K562 (cell line): ENCODE data around the gene CCT3. TPM values are rescaled to one million over a fixed set of nuclear protein-coding genes. Genes with fewer than 3 reads are reported as not detected.
A peak's percentile ranks its signal among the peaks of the same experiment; 100 is the strongest.

ENCODE experiments used
- ATAC-seq: fragments of 200-7000 bp; cut with Tn5 transposase; 3 replicates; pipeline ENCODE4 v1.9.1; 2020; ENCODE audit warnings: moderate library complexity
- BruUV-seq: library from RNA; stranded (reverse); fragments of 400-500 nt; replicated peaks from 2 replicates; lab custom pipeline; 2021; lab: Mats Ljungman, UMichigan
- CTCF ChIA-PET: fragments of 300-600 bp; formaldehyde crosslinking; extraction: SDS; loops from one replicate; lab custom pipeline; 2021; ENCODE audit warnings: low intra/inter-chr PET ratio; lab: Yijun Ruan, JAX
- POLR2A ChIA-PET: fragments of 300-600, 350-650 bp; sonication (Branson Sonifier 250); formaldehyde crosslinking; extraction: SDS; loops from one replicate; lab custom pipeline; 2021; ENCODE audit warnings: antibody characterized with exemption, inconsistent platforms; lab: Yijun Ruan, JAX
- DNase-seq, 4 experiments: peaks; one replicate each; pipeline versions ENCODE4 v3.0.0 to v3.0.0-alpha.2; 2011 to 2018; ENCODE audit warnings: low spot score in 3 of 4, mixed read lengths in 3 of 4; ENCODE audit errors: extremely low read depth in 1 of 4
- FAIRE-seq: peaks from 2 replicates; lab custom pipeline; 2011; peaks lifted over from hg19 to GRCh38; lab: Jason Lieb, UNC
- H2AFZ ChIP-seq: 2 replicates; pipeline ENCODE4 v1.6.0; 2011; ENCODE audit warnings: low read depth, low read length, control low read depth, inconsistent platforms
- H3K27ac ChIP-seq: fragments of 200-600 bp; 3 replicates; pipeline ENCODE4 v1.8.0; 2011; ENCODE audit warnings: low read depth, mild to moderate bottlenecking, control low read depth, inconsistent platforms, low read length, moderate library complexity, mixed read lengths; ENCODE audit errors: extremely low read depth
- H3K27me3 ChIP-seq, 2 experiments: fragments of 300-600 bp in 1 of 2; 2 replicates in 1 of 2; 3 replicates in 1 of 2; pipeline versions ENCODE4 v1.6.0 to v1.8.0; 2011; ENCODE audit warnings: inconsistent platforms in 2 of 2, low read length in 2 of 2, mild to moderate bottlenecking in 1 of 2, mixed read lengths in 1 of 2, moderate library complexity in 1 of 2; ENCODE audit not compliant: control insufficient read depth in 2 of 2, insufficient read depth in 2 of 2
- H3K36me3 ChIP-seq: fragments of 300-600 bp; 3 replicates; pipeline ENCODE4 v1.8.0; 2011; ENCODE audit warnings: mild to moderate bottlenecking, low read length, inconsistent platforms; ENCODE audit not compliant: control insufficient read depth, insufficient read depth
- H3K4me1 ChIP-seq, 2 experiments: fragments of 200-600 bp in 1 of 2; replicated peaks in 1 of 2; 2 replicates in 1 of 2; 3 replicates in 1 of 2; pipeline versions ENCODE4 v1.5.1 to v1.8.0; 2011; ENCODE audit warnings: inconsistent platforms in 2 of 2, low read length in 2 of 2, mild to moderate bottlenecking in 1 of 2, mixed read lengths in 1 of 2, moderate library complexity in 1 of 2; ENCODE audit not compliant: control insufficient read depth in 2 of 2, insufficient read depth in 2 of 2
- H3K4me2 ChIP-seq: 2 replicates; pipeline ENCODE4 v1.6.1; 2011; ENCODE audit warnings: low read length, control low read depth, inconsistent platforms, mixed read lengths; ENCODE audit not compliant: insufficient read depth
- H3K4me3 ChIP-seq: fragments of 200-600 bp; sonication (generic), shearing (Covaris generic); 2 replicates; pipeline ENCODE4 v1.5.1; 2016; ENCODE audit warnings: control low read depth, inconsistent platforms
- H3K79me2 ChIP-seq: fragments of 200-600 bp; 3 replicates; pipeline ENCODE4 v1.8.0; 2011; ENCODE audit warnings: low read length, inconsistent platforms; ENCODE audit not compliant: control insufficient read depth, insufficient read depth
- H3K9ac ChIP-seq, 2 experiments: 2 replicates each; pipeline versions ENCODE4 v1.6.0 to v1.6.1; 2011; ENCODE audit warnings: low read depth in 2 of 2, low read length in 2 of 2, control low read depth in 1 of 2, inconsistent platforms in 1 of 2, mild to moderate bottlenecking in 1 of 2, mixed read lengths in 1 of 2; ENCODE audit not compliant: insufficient read depth in 1 of 2
- H3K9me1 ChIP-seq: one replicate; pipeline ENCODE4 v1.6.0; 2011; ENCODE audit warnings: inconsistent platforms, mild to moderate bottlenecking, low read length, moderate library complexity; ENCODE audit not compliant: control insufficient read depth, insufficient read depth
- H3K9me3 ChIP-seq: replicated peaks from 2 replicates; pipeline ENCODE4 v1.5.1; 2011; ENCODE audit warnings: low read depth, low read length, inconsistent platforms; ENCODE audit not compliant: control insufficient read depth, insufficient read depth
- H4K20me1 ChIP-seq: replicated peaks from 2 replicates; pipeline ENCODE4 v1.6.1; 2011; ENCODE audit warnings: low read length, inconsistent platforms, mixed read lengths; ENCODE audit not compliant: control insufficient read depth, insufficient read depth
- C11orf30 ChIP-seq: fragments of 450-650 bp; IDR thresholded peaks from 2 replicates; pipeline ENCODE4 v1.6.1; 2016; ENCODE audit warnings: low read depth, mild to moderate bottlenecking
- NCOA1 ChIP-seq: fragments of 450-650 bp; IDR thresholded peaks from 2 replicates; pipeline ENCODE4 v1.6.1; 2016; ENCODE audit warnings: low read depth
- PBX2 ChIP-seq, 2 experiments: IDR thresholded peaks in 1 of 2; conservative IDR thresholded peaks in 1 of 2; 2 replicates each; pipeline ENCODE4 v1.6.1; 2016; ENCODE audit warnings: low read depth in 2 of 2, mild to moderate bottlenecking in 1 of 2, missing compliant biosample characterization in 1 of 2, missing genetic modification characterization in 1 of 2, moderate library complexity in 1 of 2
- SRSF1 ChIP-seq: fragments of 200-400 bp; formaldehyde crosslinking; IDR thresholded peaks from 2 replicates; pipeline ENCODE4 v1.6.1; 2017; ENCODE audit warnings: mild to moderate bottlenecking, low read depth, low read length, moderate library complexity
- XRCC3 ChIP-seq: fragments of 450-650 bp; IDR thresholded peaks from 2 replicates; pipeline ENCODE4 v1.6.1; 2017; ENCODE audit warnings: mild to moderate bottlenecking, moderate library complexity
- ZNF316 ChIP-seq: fragments of 450-650 bp; IDR thresholded peaks from 2 replicates; pipeline ENCODE4 v1.6.1; 2016
- WGBS: fragments of 100-300 bp; shearing (Covaris generic); methylation state at CpG from one replicate; pipeline ENCODE4 v1.1.6; 2016; ENCODE audit warnings: low coverage, mixed read lengths; ENCODE audit not compliant: insufficient coverage; ENCODE audit errors: missing lambda C conversion rate; 5-methylcytosine and 5-hydroxymethylcytosine counted together
- in situ Hi-C: fragments of 300-500 bp; cut with MboI; formaldehyde crosslinking; loops from 4 replicates; pipeline ENCODE4 v1.15.0; 2018; ENCODE audit warnings: inconsistent platforms, mixed read lengths
- intact Hi-C: fragments of 100-400 bp; cut with micrococcal nuclease; formaldehyde crosslinking; loops from 2 replicates; pipeline ENCODE4 v1.14.2; 2022
- polyA plus RNA-seq, 8 experiments: library from polyadenylated mRNA; depleted of rRNA in 4 of 8; stranded (reverse) in 5 of 8; unstranded in 3 of 8; fragments of >200 nt; fragmentation: Nextera tagmentation in 2 of 8; fragmentation: Illumina TruSeq in 1 of 8; extraction: Ambion mirVana in 2 of 8; extraction: Trizol in 1 of 8; gene quantifications; 2 replicates each; pipeline versions ENCODE4 v1.2.1 to v1.2.3, GENCODE V29; 2011 to 2014; ENCODE audit warnings: inconsistent platforms in 1 of 8, missing spikeins in 1 of 8
- total RNA-seq, 7 experiments: library from RNA; depleted of rRNA in 6 of 7; stranded (reverse); fragments of >200 nt in 6 of 7; fragmentation: Illumina TruSeq in 2 of 7; extraction: Trizol in 2 of 7; gene quantifications; 2 replicates each; pipeline versions ENCODE4 v1.2.1 to v1.2.3, GENCODE V29; 2011 to 2021; ENCODE audit warnings: low replicate concordance in 1 of 7

CCT3 gene
- total and polyA plus RNA-seq, 9 of the 15 experiments (the other 6 are each of a cell fraction or from before 2014, with no cell fraction given), result 475 to 1,167 (median 610) TPM

GRCh38 chr1:156367383-156368156, 29.5 kb upstream of the CCT3 start (continued):
- TF ChIP-seq PBX2 (CRISPR knock-in tag; IDR thresholded peaks at IDR 0.05; ENCODE audit: low read depth) (no peak), PBX2 (tag; conservative IDR thresholded peaks at IDR 0.05; ENCODE audit: low read depth) (no peak), SRSF1 (no peak), XRCC3 (no peak)

GRCh38 chr1:156366378-156367166, 28.5 kb upstream of the CCT3 start:
- intact Hi-C loops (loop anchor here (10.0 kb wide), 1 partner anchor 282 kb away; the partner anchor contains the start of gene MEX3A), in situ Hi-C loops (no loop called here)
- BruUV-seq, result no TSS peak
- H3K79me2 ChIP-seq, result no peaks in the 10 kb centered on the region
- FAIRE-seq, result no peak
- H3K4me2 ChIP-seq, result no peak overlapping the region; the same call in 1 of the 2 replicates
- H3K27ac ChIP-seq, result no peak overlapping the region
- no peaks in the 10 kb centered on the region for H3K36me3 ChIP-seq
- no peaks in the 10 kb centered on the region for H3K9me3 ChIP-seq
- ATAC-seq, result peak; percentile 39; the same call in 2 of the 3 replicates
- 32% methylated on average over 5 of the region's 5 CpGs for WGBS
- no peaks in the 10 kb centered on the region for H3K9me1 ChIP-seq
- H3K4me3 ChIP-seq, result no peak overlapping the region
- DNase-seq, result no peak
- no peaks in the 10 kb centered on the region for H4K20me1 ChIP-seq
- peaks cover 2 to 19% of the 10 kb centered on the region in 2 experiments; a peak in 1 of 5 replicates for H3K27me3 ChIP-seq
- ChIA-PET POLR2A (interaction anchor here (0.6 to 1.0 kb wide), 4 partner anchors 11 to 91 kb away, joined by 3 read pairs; no protein-coding TSS in a partner anchor), CTCF (no interaction called here)
- no peak overlapping the region for H2AFZ ChIP-seq
- TF ChIP-seq ZNF316, result 0 out of 2 replicates have a peak, but pooled peaks have one; percentile 16
- TF ChIP-seq NCOA1, result no peak
- TF ChIP-seq C11orf30, result peak; percentile 18; the same call in 1 of the 2 replicates
- H3K4me1 ChIP-seq, result peaks cover 0 to 16% of the 10 kb centered on the region in 2 experiments; a peak in 3 of 5 replicates
- H3K9ac ChIP-seq, result peak overlapping the region in 1 of 2 experiments; percentile 68; a peak in 1 of 4 replicates
